ENCODE data around the gene NEB.

GRCh38 chr2:151678849-151679248, 55.4 kb downstream of the NEB start:
- TF ChIP-seq, protein P1, sequence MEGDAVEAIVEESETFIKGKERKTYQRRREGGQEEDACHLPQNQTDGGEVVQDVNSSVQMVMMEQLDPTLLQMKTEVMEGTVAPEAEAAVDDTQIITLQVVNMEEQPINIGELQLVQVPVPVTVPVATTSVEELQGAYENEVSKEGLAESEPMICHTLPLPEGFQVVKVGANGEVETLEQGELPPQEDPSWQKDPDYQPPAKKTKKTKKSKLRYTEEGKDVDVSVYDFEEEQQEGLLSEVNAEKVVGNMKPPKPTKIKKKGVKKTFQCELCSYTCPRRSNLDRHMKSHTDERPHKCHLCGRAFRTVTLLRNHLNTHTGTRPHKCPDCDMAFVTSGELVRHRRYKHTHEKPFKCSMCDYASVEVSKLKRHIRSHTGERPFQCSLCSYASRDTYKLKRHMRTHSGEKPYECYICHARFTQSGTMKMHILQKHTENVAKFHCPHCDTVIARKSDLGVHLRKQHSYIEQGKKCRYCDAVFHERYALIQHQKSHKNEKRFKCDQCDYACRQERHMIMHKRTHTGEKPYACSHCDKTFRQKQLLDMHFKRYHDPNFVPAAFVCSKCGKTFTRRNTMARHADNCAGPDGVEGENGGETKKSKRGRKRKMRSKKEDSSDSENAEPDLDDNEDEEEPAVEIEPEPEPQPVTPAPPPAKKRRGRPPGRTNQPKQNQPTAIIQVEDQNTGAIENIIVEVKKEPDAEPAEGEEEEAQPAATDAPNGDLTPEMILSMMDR (IDR thresholded peaks at IDR 0.05): no peak
- TF ChIP-seq EZH2 (IDR thresholded peaks at IDR 0.05; ENCODE audit: borderline replicate concordance, insufficient read depth, low read depth, low read length, poor library complexity, severe bottlenecking): no peak
